NCI-H226 (cell line): ENCODE results near the gene HGF.
"Not testable (repeated sequence)": the region's sequence is repeated elsewhere in the genome, so short reads cannot be mapped to it uniquely, and the experiment has no call there.

ENCODE experiments used
- DNase-seq: peaks from one replicate; pipeline ENCODE4 v3.0.0-alpha.2; 2015

The HGF gene

DNA sequence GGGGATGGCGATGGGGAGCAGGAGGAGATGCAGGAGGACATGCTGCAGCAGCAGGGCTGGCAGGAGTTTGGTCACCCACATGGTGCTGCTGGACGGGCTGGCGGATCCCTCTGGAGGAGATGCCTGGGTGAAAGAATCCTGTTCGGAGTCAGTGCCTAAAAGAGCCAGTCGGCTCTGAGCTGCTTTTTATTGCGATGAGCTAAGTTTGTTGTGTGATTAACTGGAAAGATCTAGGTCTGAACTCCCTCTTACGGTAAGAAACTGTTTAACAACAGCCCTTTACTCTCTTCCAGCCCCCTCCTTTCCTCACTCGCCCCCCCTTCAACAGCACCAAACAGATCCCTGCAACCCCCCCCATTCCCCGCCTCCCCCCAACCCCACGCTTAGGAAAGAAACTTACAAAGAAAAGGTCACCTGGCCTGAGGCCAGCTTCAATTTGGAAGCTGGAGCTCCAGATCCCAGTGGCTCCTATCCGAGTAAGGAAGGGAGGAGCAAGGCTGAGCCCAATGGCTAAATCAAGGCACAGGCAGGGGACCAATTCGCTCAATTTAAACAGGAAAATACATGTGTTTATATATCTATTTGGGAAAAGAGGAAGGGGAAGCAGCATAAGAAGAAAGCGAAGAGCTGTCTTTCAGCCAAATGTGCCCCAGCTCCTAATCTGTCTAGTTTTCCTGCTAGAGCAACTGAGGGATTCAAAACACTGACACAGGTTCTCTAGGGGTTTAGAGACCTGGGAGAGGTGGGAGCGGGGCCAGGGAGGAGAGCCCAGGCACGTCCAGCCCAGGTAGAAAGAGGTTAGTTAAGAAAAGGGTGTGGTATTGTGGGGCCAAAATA, at the start of gene HGF:
Gene HGF (minus strand): TSS at position 157 of the 837 bp plus-strand sequence. CDS start 76 bp downstream, at position 81.
- DNase-seq = no peak

DNA sequence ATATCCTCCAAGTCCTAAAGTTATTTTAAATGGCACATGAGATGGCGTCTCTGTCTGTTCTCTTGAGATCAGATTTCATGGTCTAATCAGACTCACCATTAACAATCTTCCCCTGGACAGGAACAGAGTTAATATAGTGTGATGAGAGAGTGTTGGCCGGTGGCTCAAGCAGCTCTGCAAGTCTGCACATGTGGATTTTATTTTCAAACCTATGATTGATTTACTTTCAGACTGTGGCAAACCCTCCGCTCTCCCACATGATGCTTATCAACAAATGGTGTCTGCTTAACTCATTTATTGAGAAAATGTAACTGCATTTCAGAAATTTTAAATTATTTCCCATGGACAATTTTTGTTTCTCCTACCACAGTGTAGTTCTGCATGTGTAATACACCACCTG, 46.5 kb upstream of the HGF start:
- no peak for DNase-seq

DNA sequence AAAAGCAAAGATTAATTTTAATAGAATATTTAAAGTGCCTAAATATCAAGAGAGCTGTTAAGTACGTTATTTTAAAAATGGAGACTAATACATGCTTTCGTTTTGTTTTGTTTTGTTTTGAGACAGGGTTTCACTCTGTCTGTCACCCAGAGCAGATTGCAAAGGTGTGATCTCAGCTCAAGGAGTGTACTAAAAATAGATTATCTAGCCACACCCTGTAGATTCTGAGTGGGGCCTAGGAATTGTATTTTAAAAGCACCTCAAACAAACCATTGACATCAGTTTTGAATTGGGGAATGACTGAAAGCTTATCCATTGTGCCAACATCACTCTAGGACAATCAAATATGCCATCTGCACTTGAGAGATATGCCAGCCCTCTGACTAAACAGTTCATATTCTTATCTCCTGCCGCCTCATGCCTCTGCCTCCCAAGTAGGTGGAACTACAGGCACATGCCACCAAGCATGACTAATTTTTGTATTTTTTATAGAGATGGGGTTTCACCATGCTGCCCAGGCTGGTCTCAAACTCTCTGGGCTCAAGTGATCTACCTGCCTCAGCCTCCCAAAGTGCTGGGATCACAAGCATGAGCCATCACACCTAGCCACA, 43.1 kb upstream of the HGF start:
- DNase-seq = peak; percentile 28

DNA sequence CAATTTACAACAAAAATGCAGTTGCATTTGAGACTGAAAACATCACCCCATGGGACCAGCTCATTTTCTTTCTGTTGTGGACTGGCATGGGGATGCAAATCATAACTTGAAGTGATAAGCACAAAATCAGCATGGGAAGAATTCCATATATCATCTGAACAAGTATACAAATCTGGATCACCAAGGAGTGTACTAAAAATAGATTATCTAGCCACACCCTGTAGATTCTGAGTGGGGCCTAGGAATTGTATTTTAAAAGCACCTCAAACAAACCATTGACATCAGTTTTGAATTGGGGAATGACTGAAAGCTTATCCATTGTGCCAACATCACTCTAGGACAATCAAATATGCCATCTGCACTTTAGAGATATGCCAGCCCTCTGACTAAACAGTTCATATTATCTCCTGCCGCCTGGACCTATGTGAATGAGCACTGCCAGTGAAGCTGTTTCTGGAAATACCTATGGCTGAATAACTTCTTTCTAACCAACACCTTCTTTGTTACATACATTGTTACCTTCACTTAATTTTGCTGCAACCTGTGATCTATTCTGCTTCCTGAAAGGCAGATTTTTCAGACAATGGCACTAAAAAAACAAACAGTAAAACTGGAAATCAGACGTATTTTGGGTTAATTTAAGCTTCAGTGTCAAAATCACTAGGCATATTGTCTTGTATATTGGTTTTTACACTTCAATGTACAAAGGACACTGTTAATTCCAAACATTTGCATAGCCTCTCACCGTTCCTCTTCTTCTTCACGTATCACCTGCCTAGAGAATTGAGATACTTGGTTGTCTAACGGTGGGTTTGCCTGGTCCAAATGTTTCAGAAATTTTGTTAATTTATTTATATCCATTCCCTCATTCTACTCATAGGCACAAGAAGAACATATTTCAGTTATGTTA, 42.4 kb upstream of the HGF start:
- DNase-seq = no peak

DNA sequence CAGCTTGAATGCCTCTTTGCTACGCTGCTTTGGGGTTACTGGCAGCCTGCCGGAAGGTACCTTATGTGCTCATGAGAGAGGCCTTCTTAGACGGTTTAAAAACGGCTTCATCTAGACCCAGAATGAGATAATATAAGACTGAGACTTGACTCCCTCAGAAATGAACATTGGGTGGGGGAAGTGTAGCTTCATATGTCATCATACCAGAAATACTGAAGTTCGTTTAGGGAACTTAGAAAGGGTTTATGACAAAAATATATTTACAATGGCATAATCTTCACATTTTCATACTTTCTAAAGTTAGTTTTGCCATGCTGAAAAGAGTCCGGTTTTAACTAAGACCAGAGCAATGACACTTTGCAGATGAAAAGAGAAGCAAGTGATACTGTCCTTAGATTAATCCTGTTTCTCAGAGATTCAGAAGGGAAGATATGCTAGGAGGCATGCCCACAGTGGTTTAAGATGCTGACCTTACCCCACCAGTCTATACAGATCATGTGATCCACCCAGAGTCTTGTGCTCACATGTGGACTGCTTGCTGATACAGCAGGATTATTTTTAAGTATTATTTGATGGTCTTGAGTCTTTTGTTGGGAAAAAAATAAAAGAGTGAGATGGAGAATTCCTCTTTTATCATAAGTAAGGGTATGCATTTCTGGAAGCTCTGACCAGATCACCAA, 40.8 kb upstream of the HGF start:
- no peak for DNase-seq

DNA sequence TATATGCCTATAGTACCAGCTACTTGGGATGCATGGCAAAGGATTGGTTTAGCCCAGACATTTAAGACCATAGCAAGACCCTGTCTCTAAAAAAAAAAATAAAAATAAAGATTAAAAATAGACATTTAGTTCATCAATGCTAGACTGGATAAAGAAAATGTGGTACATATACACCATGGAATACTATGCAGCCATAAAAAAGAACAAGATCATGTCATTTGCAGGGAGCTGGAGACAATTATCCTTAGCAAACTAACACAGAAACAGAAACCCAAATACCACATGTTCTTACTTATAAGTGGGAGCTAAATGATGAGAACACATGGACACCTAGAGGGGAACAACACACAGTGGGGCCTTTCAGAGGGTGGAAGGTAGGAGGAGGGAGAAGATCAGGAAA, 38.5 kb upstream of the HGF start:
- not testable (repeated sequence) for DNase-seq

DNA sequence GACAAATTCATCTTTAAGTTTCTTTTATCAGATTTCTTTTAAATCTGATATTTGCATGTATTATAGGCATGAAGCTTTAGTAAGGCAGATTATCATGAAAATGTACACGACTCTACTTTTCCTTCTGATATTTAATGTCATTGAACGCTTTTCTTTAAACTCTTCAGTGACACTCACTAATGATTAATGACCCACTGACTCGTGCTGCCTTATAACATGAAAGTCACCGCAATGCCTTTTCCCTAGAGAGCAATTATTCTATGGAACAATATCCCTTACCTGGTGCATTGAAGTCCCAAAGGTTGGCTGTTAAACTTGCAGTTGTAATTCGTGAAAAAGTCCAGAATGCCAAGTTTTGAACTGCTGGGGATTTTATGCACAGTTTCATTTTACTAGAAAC, 33.4 kb upstream of the HGF start:
- DNase-seq = no peak

DNA sequence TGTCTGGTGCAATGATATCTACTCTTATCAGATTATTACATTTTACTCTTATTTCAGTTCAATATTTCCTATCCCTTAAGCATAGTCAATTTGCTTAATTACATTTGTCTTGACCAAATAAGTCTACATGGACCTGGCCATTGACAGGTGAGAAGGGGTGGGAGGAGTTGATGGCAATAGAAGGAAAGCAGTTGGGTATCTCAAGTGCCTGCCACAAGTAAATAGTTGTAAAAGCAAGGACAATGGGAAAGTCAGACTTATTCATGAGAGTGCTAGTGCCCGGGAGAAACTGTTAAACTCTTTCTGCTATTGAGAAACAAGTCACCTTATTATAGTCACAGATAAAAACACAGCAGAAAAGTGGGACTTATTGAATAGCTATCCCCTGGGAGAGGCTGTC, 32.4 kb upstream of the HGF start:
- DNase-seq = no peak

DNA sequence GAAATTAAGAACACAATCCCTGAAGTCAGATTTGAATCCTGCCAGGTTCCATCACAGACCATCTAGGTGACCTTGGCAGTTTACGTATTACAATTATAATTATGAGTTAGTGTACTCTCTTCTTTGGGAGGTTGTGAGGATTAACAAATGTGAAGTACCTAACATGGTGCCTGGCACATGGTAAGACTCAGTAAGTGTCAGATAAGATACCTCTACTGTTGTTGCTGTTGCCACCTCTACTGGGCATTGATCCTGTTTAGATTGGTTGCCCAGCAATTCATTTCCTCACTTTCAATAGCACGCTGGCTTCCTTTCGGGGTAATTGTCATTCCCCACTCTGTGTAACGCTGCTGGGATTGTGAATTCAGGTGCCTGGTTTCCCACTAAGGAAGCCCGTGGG, 31.7 kb upstream of the HGF start:
- DNase-seq = no peak

DNA sequence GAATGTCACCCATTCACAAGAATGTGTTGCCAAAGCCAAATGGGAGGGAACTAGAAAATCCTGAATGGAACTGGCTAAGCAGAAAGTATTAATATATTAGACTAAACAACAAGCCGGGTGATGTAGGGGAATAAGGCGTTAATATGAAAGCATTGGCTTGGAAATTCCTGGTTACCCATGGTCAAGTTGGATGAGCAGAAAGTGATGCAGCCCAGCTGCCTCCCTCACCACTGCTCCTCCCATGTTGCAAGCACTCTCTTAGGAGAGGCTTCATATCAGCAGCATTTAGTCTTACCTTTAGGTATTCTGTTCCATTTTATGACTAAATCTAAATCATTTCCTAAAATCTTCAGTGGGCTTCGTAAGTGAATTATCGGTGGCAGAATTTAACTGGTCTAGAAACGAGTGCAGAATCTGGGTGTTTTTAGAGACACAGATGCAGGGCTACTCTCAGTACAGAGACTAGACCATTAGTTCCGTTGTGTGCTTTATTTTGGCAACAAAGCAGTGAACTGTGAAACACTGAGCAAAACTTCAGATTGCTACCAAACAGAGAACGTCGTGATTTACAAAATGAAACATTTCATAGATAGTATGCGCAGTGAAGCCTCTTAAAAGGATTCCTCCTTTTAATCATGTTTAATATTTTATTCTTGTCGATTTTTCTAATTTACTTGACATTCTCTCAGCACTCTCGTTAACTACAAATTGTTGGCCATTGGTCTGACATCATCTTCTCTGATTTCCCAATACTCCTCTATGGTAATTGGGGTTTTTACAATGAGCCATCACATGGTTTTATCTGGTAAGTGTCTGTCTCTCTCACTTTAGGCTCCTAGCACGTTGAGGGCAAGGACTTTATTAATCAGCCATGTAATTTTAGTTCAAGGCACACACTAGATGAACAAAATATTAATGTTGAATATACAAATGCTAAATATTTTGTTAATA, 22.0 kb upstream of the HGF start:
- no peak for DNase-seq

DNA sequence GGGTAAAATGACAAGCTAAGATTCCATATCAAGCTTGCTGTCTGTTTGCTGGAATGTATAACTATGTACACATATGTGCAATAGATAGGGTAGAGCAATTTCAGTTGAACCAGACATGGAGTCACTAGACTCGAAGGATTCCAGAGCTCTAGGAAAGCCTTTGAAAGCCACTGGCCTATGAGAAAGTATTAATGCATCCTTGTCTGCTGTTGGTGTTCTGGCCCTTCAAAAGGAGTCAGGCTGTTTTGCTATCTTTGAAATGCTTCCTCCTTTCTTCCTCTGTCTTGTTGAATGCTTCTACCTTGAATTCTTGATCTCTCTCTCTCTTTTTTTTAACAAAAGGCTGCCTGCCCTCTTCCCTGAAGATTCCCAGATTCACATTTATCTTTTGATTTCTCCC, 20.8 kb upstream of the HGF start:
- no peak for DNase-seq

DNA sequence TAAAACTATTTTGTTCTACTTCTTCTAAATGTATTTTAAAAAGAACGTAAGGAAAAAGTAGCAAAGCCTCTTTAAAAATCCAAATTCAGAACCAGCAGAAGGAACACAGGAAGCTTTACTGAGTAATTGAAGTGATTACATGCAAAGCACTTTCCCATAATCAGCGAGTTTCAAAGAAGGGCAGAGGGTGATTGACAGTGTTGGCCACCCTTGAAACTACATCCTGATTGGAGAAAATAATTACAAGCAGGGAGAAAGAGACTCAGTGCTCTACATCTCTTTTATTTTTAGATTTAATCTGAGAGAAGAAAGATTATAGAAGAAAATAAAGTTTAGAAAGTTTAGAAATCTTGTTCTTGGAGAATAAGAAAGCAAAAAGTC, 20.3 kb upstream of the HGF start:
- no peak for DNase-seq

DNA sequence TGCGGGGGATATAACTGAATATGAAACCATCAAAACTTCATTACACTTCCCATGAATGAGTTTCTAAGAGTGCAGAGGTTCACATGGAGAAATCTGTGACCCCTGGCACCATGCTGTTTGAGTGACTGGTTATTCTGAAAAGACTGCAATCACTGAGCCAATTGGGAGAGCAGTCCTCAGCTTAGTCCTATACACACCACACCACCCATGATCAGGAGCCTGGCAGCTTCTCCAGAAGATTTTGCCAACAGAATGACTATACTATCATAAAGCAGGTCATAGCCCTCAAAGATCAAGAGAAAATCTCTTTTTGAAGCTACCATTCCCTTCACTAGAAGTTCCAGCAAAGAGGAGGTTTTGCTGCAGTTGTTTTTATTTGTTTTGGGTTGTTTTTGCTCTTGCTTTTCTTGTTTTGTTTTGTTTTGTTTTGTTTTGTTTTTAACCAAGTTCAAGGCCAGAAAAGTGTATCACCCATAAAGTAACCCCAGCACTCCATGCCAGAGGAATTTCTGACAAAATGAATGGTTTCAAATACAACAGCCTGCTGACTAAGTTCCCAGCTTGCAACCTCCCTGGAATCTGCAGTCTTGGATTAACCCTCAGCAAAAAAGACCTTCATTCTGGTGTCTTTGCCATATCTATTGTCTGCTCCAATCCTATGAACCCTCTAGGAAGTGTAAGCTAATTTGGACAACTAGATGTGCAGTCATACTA, 19.7 kb upstream of the HGF start:
- DNase-seq = no peak

DNA sequence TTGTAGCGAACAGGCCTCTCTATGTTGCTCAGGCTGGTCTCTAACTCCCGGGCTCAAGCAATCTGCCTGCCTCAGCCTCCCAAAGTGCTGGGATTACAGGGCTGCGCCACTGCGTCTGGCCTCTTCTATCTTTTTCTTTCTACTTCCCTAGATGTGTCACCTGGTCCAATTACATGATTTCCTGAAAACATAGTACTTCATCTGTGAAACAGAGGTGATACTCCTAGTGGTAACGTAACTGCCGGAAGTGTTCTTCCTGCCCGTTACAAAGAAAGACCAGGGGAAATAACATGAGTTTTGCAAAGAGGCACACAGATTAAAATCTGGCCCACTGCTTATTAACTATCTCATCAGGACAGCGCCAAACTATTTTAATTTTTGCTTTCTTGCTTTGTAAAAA, 18.4 kb upstream of the HGF start:
- no peak for DNase-seq

DNA sequence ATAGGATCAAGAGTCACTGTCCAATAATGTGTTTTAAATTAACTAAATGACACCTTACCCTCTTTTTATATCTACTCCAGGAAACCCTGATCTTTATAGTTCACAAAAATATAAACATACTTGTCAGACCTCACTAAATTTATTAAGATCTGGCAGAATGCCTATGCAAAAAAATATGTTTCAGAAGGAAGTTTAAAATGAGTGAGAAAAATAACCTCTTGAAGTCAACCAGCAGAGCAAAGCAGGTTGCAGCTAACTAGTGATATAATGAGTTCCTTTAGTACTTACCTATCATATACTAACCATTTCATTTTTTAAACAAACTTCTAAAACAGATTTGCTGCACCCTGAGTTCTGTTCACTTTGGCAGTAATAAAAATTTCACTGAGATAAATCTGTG, 14.0 kb upstream of the HGF start:
- DNase-seq = no peak

DNA sequence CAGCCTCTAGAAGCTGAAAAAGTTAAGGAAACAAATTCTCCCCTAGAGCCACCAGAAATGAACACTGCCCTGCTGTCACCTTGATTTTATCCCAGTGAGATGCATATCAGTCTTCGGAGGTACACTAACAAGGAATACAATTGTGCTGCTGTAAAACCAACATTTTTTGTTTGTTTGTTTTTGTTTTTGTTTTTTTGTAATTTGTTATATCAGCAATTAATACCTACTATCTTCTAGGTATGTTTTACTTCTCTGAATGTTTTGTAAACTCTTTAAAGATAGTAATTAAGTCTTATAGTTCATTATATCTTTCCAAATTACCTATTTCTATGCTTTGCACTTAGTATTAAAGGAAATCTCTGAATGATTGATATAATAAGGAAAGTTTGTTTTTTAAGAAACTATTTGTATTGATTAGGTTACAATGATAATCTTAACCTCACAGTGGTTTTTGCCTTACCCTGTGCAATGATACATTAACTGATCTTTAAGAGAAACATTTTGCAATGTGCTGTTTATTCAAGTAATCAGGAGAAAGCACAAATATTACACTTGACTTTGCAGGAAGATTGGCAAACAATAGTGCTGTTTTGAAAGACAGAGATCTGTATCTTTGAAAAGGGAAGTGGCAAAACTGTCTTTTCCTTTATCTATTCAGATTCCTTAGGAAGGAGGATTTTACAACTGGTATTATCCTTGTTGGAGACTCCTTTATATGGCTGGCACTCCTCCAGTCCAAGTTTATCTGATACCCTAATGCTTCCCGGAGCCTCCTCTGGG, 11.3 kb upstream of the HGF start:
- DNase-seq = no peak

DNA sequence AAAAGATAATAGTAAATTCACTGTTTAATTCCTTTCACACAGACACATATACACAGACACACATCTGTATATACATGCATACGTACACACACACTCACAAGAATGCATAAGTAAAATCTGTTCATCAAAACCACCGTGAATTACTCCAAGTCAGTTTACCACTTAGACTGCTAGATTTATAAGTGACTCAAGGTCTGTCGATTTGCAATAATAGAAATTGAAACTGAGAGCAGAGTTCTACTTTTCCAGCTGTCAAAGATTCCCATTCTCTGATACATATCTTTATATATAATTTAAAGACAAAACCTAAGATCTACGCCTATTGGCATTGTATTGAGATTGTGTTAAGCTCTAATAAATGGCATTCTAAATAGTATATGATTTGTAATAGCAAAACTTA, 9.9 kb upstream of the HGF start:
- no peak for DNase-seq

DNA sequence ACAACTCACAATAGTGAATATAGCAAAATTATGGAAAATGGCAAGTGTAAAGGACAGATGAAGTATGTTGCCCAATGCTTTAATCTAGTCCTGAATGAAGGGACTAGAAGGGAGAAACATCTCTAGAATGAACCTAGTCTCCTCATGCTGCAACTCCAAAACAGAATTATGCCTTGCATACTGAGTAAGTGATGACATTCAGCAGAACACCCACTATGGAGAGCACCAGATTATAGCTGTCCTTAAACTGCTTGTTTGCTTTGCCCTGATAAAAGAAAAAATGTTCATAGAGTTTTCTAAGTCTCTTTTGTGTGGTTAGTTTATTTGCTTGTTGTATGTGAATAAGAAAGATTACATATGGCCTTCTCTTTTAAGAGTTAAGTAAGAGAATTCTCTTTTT, 7.8 kb upstream of the HGF start:
- DNase-seq = no peak

DNA sequence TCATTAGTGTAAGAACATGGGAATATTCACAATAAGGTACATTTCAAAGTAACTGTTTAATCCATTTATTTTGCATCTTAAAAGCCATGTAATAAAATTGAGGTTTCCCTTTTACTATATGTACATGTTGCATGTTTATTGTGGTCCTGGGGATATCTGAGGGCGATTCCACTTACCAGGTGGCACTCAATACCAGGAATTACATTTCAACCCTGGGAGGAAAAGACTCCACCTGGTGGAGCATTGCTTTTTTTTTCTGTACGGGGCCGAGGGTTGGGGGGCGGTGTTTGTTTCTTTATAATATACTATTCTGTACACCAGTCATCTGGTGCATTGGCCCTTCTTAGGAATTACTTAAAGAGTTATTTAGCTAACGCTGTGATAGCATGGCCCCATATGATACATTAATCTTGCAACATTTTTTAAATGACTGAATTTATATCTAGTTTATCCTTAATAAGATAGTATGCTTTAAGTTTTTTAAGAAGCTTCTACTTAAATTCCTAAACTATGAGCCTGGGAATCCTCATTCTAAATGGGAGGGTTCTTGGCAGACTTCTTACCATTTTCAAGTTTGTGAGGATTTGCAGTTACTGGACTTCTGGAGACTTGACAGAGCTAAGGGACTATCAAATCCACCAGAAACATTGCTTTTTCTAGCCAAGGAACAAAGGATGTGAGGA, 7.2 kb upstream of the HGF start:
- DNase-seq = no peak

DNA sequence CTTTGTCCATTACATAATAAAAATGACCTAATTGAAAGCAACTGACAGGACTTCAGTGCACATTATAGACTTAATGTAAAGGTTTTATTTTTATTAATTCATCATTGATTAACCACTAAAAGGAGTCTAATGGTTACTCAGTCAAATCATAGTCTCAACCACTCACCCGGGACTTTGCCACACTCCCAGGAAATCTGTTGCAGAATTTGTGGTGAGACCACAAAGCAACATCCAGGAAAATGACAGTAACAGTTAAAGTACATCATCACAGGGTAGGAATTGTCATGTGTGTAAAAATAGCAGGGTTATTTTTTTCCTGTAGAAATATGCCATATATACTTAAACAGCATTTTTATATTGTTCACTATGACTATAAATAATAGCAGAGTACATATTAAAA, 6.3 kb upstream of the HGF start:
- DNase-seq = no peak
